HFF-Myc (cell line): ENCODE data around the gene IL31RA.

Experiments
- DNase-seq: peaks from one replicate; pipeline ENCODE4 v3.0.0-alpha.2; 2011; ENCODE audit warnings: low read depth; ENCODE audit errors: extremely low read depth
- H3K4me3 ChIP-seq: replicated peaks from 2 replicates; pipeline ENCODE4 v1.5.1; 2011; ENCODE audit warnings: low read depth, mild to moderate bottlenecking, control low read depth, low read length
- CTCF ChIP-seq: IDR thresholded peaks from 2 replicates; pipeline ENCODE4 v1.5.1; 2012; ENCODE audit warnings: mild to moderate bottlenecking, low read depth, low read length, control low read depth; ENCODE audit errors: missing control alignments

IL31RA gene

GRCh38 chr5:55969956-55970355, 118.8 kb downstream of the IL31RA start:
- no peak overlapping the region for H3K4me3 ChIP-seq
- TF ChIP-seq CTCF: no peak
- no peak for DNase-seq
